Measurements from ENCODE around the gene DLK1.

Gene DLK1

DNA sequence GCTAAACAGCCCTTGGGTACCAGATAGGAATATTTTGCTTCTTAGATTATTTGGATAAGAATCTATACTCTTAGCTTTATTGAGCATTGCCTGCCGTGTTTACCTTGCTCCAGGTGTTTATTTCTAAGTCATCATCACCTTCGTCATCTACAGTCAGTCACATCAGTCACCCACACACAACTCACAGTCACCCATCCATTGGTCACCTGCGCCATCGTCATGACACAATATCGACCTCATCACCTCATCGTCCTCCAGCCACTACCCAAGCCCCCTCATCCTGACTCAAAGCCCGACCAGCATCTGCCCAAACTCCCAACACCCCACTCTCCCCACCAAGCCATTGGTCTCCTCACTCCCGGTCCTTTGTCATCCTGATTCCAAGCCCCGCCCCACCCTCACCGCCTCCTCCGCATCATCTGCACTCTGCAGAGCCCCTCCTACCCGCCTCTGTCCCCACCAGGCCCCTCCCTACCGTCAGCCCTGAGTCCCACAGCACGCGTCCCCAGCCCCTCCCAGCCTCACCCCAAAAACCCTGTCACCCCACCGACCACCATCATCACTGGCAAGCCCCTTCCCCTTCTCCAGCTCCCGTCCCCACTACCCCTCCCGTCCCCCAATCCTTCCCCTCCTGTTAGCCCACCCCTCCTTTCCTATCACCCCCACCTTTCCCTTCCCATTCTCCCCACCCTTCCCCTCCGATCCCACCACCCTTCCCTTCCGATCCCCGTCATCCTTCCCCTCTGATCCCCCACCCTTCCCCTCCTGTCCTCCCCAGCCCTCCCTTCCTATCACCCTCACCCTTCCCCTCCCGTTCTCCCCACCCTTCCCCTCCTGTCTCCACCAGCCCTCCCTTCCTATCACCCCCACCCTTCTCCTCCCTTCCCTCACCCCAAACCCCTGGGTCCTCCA is 9.8 kb downstream of the DLK1 start:
- no peak for DNase-seq

DNA sequence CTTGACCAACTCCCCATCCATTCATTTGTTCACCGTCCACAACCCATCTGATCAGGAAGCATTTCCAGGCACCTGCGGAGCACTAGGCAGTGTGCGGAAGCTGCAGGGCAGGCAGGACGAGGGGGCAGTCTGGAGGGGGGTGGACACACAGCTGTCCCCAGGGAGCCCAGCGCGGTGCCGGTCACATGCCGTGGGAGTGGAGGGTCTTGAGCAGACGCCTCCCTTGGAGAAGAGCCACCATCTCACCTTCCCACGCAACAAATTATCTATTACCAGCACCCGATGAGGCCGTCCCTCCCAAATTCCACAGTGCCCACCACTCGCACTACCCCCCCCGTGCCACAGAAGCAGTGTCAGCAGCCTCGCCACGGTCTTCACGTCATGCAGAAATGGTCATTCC is 10.8 kb downstream of the DLK1 start:
- no peak for DNase-seq

DNA sequence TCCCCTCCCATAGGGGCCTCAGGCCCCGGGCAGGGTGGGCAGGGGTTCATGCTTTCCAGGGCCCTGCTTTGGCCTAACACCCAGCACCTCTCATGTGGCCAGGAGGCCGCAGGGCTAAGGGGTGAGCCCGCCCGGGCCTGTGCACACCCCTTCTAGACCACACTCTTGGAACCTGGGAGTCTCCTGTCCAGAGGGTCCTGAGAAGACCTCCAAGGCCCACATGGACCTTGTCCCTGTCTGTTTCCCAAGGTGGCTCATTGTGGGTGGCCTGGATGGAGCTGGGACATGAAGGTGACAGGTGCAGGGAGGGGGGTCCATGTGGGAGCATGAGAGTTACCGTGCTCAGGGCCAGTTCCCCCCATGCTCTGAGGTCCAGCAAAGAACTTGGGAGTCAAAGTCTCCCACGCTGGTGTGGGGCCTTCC is 11.6 kb downstream of the DLK1 start:
- no peak for DNase-seq

DNA sequence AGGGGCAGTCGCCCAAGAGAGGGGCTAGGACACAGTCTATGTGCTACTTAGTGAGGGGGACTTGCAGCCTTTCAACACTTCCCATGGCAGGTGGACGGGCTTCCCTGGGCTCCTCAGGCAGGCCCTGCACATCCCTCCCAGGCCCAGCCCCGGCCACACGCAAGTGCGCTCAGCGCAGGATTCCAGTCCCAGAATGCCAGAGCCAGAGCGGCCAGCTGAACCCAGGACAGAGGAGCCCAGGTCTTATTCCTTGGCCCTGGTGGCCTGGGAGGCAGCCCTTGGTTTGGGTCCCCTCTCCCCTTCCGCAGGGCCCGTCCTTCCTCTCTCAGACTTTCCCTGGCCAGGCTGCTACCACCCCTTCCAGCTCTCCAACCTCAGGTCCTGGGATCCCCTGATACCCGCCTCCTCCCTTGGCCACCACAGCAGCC is 12.0 kb downstream of the DLK1 start:
- no peak for DNase-seq

DNA sequence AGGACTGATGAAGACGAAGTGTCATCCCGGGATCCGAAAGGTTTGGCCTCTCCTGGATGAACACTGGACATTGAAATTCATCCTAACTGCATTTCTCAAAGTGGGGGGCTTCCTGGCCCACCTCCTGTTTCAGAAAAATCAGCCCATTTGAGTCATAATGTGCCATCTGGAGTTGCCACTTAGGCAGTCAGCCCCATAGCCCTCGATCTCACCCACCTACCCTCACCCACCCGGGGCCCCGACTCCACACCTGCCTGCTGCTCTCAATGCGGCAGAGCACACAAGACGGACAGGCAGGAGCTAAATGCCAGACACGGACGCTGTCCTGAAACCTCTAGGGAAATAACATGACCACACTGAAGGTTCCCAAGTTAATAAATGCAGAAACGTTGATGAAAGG is 12.6 kb downstream of the DLK1 start:
- no peak for DNase-seq

DNA sequence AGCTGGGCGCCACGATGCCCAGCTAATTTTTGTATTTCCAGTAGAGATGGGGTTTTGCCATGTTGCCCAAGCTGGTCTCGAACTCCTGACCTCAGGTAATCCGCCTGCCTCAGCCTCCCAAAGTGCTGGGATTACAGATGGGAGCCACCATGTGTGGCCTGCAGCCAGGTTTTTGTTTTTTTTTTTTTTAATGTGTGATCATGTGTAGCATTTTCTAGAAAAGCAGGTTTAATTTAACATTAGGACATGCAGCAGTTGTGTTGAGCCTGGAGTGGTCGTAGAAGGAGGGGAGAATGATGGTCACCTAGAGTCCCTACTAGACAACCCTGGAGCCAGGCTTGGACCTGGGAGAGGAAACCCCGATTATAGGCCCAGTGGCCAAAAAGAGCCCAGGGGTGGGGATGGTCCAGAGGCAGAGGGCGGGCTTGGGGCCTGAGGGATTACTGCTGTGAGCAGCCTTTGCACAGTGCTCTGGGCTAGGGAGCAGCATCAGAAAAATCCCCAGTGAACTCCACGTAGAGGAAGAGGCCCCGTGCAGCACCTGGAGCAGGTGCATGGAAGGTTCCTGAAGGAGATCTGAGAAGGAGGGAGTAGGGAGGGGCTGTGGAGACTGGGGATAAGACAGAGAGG is 13.6 kb downstream of the DLK1 start:
- no peak for DNase-seq

DNA sequence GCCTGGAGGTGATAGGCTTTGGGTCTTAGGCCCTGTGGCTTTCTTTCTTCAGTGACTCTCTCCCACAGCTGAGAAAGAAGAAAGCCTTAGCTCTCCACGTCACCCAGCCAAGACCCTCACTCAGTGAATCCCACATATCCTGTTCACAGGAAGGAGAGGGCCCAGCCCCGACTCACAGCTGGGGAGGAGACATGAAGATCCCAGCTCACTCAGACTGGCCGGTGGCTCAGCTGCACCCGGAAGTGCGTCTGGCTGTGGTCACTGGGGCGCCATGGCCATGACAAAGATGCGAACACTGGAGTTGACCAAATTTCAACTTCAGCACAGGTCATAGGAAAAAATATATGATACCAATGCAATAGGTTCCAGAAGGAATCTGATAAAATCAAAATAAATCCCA is 14.2 kb downstream of the DLK1 start:
- DNase-seq, result no peak

DNA sequence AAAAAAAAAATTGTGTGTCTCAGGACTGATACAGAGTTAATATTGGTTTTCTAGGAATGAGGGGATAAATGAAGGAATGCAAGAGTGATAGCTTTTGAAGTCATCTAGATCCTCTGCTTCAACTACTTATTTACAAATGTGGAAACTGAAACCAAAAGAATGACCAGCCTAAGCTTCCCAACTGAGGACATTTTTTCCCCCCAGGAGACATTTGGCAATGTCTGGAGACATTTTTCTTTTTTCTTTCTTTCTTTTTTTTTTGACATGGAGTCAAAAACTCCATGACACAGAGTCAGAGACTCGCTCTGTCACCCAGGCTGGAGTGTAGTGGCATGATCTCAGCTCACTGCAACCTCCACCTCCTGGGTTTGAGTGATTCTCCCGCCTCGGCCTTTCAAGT is 15.3 kb downstream of the DLK1 start:
- no peak for DNase-seq

DNA sequence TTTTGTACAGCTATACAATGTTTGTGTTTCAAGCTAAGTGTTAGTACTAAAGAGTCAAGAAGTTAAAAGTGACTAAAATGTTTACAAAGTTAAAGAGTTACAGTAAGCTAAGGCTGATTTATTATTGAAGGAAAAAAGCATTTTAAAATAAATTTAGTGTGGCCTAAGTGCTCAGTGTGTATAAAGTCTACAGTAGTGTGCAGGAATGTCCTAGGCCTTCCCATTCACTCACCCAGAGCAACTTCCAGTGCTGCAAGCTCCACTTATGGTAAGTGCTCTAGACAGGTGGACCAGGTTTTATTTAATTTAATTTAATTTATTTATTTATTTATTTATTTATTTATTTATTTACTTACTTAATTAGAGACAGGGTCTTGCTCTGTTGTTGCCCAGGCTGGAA is 19.6 kb downstream of the DLK1 start:
- DNase-seq, result no peak

DNA sequence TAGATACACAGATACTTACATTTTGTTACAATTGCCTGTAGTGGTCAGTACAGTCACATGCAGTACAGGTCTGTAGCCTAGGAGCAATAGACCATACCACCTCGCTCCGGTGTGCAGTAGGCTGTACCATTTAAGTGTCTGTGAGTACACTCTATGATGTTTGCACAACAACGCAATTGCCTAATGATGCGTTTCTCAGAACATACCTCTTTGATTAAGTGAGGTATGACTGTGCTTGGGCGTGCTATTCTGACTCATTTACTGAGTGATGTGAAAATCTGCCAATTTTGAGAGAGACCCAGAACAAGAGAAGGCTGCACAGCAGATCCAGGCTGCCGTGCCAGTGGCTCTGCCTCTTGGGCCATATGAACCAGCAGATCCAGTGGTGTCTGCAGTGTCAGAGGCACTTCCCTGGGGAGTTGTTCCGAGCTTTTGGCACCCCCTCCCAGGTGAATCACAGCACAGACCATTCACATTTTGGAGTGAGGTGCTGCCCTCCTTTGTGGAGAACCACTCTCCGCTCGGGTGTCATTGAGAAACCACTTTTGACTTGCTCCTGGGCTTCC is 20.4 kb downstream of the DLK1 start:
- DNase-seq, result no peak

DNA sequence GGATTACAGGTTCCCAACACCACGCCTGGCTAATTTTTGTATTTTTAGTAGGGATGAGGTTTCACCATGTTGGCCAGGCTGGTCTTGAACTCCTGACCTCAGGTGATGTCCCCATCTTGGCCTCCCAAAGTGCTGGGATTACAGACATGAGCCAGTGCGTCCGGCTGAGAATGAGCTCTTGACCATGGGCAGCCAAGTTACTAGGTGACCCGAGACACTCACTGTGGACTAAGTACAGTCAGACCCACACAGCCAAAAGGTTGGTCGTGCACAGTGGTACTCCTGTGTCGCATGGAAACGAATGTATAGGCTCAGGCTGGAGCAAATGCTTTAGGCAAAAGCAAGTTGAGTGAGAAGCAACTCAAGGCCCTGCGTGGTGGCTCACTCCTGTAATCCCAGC is 21.0 kb downstream of the DLK1 start:
- no peak for DNase-seq

DNA sequence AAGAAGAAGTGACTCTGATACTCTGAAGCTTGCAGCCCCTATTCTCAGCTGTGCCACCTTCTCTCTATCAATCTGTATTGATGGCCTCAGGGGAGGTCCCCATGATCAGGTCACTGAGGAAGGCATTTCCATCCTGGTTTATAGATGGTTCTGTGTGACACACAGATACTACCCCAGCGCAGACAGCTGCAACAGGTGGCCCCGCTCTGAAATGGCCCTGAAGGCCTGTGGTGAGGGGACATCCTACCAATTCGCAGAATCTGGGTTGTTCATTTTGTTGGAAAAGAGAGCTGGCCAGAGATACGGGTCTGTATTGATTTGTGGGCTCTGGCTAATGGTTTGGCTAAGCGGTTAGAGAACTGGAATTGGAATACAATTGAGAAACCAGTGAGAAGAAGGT is 21.7 kb downstream of the DLK1 start:
- no peak for DNase-seq

DNA sequence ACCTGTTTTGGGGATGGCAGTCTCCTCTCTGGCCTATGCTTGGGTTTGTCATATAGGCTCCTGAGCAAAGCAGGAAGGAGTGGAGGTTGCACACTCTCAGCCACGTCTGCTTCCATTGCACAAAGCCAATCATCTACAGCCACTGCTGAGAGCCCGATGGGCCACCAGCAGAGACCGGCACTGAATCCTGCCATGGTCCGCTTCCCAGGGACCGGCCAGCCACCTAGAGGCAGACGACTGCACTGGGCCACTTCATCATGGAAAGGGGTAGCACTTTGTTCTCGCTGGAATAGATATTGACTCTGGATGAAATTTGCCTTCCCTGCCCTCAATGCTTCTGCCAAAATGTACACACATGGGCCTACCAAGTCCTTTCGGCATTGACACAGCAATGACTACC is 22.3 kb downstream of the DLK1 start:
- DNase-seq, result no peak

DNA sequence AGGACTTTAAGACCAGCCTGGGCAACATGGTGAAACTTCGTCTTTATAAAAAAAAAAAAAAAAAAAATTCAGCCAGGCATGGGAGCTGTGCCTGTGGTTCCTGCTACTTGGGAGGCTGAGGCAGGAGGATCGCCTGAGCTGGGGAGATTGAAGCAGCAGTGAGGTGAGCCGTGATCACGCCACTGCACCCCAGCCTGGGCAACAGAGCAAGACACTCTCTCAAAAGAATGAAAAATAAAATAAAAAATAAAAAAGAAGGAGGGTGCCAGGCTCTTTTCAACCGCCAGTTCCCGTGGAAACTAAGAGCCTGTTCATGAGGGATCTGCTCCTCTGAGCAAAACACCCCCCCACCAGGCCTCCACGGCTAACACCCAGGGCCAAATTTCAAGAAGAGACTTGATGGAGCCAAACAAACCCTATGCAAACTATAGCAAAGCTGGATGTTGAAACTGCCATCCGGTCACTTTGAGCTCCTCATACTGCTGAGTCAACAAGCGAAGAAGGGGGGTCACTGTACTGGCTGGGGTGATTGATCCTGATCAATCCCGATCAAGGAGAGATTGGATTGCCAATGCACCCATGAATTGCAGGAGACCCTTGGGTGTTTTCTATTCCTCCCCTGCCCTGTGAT is 23.4 kb downstream of the DLK1 start:
- no peak for DNase-seq

DNA sequence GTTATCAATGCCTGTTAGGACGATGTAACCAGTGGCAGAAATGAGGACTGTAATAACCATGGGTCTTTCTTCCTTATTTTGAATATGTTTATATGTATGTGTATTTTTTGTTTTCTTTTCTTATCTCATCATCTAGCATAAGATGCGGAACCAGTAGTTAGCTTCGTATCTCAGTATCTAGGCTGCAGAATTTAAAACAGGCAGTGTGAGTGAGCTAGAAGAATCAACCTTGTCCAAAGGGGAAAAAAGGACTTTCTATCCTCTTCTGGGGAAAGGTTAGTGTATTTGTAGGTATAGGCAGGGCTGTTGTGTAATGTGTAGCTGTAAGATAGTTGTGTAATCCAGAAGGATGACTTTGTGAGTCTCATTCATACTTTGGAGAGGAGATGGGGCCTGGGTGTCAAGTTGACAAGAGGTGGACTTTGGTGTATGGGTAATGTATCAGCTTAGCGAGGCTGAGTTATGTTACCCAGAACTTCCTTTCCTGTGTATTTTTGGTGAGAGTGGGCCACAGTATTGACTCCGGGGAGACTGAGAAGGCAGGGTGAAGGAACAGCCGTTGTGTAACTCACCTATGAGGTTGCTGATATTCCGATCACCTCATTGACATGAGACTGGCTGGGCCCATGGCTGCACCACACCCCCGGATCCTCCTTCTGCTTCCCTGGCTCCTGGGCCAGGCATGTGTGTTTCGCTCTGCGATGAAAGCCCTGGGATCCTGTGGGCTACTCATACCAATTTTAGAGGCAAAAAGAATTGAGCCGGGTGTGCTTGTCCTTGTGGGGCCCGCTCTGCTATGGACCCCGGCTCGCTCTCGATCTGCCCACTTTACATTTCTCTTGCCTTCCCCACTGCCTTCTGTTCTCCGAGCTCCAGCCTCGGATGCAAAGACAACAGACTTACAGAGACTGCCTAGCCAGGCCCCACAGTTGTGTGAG is 24.3 kb downstream of the DLK1 start:
- DNase-seq, result no peak

DNA sequence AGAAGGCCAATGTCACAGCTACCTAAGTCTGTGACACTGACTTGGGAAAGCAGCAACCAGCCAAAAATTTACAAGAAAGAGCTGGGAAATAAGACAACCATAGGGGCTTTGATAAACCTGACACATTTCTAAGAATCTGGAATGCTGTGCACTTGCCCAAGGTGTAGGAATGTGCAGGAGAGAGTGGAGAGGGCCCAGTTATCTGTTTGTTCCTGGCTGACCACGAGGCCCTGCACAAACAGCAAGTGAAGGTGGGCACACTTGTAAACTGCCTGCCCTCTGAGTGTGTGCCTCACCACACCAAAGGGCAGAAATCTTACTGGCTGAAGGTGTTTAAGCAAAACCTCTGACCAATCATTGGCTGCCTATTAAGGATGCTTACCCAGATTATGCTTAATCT is 27.3 kb downstream of the DLK1 start:
- no peak for DNase-seq

DNA sequence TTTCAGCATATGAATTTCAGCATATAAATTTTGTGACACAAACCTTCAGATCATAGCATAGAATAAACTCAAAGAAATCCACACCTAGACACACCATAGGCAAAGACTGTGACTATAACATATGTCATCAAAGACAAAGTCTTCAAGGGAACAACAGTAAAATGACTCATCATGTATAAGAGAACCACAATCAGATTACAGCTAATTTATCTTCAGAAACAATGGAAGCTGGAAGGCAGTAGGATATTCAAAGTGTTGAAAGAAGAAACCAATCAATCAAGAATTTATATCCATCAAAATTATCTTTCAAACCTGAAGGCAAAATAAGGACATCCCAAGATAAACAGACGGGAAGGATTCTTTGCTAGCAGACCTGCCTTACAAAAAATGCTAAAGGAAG is 29.0 kb downstream of the DLK1 start:
- DNase-seq, result no peak

DNA sequence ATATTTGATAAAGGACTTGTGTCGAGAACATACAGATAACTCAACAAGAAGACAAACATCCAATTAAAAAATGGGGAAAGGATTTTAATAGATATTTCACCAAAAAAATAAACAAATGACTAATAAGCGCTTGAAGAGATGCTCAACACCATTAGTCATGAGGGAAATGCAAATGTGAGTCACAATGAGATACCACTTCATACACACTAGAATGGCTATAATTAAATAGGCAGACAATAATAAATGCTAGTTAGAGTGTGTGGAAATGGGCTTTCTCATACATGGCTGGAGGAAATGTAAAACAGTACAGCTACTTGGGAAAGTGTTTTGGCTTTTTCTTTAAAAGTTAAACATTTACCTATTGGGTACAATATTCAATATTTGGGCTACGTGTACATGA is 34.8 kb downstream of the DLK1 start:
- no peak for DNase-seq

DNA sequence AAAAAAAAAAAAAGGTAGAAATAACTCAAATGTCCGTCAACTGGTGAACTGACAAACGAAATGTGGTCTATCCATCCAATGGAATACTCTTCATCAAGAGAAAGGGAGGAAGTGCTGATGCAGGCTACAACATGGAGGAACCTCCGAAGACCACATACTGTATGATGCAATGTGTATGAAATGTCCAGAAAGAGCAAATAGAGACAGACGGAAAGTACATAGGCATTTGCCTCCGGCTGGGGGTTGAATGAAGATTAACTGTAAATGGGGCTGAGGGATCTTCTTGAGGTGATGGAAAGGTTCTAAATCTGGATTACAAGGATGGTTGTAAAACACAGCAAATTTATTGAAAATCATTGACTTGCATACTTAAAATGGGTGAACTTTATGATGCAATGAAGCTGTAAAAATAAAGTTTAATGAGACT is 35.4 kb downstream of the DLK1 start:
- DNase-seq, result no peak

DNA sequence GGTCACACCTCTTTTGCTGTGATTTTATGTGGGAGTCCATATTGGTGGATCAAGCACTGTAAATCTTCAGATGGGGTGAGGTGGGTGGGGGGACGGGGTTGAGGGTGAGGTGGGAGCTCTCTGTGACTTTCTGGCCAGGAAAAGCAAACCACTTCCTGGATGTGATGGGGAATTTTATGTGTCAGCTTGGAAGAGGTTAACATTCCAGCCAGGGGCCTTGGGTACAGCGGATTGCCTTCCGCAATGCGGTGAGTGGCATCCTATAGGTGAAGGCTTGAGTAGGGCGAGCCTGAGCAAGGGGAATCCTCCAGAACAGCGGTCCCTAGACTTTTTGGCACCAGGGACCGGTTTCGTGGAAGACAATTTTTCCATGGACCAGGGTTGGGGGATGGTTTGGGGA is 36.2 kb downstream of the DLK1 start:
- DNase-seq, result no peak

DNA sequence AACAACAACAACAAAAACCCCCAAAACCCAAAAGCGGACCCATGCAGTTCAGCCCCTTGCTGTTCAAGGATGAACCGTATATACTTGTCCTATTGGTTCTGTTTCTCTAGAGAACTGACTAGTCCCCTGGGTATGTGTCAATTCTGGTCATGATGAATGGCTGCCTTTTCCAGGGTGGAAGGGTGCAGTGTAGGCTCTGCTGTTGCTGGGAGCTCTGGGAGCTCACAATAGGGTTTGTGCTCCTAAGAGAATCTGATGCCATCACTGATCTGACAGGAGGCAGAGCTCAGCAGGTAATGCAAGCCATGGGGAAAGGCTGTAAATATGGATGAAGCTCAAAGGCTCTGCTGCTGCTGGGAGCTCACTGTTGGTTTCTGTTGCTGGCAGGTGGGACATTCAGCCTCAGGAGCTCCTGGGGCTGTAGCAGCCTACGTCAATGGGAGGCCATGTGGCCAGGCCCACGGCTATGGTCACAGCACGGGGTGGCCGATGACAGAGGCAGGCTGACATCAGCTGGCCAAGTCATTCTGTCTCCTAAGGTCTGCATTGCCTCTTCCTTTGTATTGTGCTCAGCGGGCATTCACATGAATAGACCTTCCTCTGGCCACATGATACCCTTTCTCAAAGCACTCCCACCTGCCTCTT is 37.9 kb downstream of the DLK1 start:
- no peak for DNase-seq

DNA sequence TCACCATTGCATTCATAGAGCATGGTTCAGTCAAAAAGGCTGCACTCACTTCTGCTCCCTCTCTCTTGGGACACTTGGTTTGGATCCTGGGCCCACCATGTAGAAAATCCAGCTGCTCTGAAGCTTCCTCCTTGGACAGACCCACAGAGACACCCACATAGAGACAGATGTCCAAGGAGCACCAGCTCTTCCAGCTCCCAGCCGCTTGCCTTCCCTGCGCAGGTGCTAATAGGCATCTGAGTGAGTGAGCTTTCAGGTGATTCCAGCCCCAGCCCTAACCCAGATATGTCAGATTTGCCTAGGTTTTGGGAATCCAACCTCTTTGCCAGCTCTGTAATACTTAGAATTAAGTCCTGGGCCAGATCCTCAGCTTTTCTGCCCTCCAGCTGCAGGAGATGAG is 38.6 kb downstream of the DLK1 start:
- no peak for DNase-seq

Data from midbrain (tissue), 1 donor.